ENCODE measurements around the gene PRKAG2.
A peak's percentile ranks its signal among the peaks of the same experiment; 100 is the strongest.
"Not testable (repeated sequence)": the region's sequence is repeated elsewhere in the genome, so short reads cannot be mapped to it uniquely, and the experiment has no call there.

Gene PRKAG2

DNA sequence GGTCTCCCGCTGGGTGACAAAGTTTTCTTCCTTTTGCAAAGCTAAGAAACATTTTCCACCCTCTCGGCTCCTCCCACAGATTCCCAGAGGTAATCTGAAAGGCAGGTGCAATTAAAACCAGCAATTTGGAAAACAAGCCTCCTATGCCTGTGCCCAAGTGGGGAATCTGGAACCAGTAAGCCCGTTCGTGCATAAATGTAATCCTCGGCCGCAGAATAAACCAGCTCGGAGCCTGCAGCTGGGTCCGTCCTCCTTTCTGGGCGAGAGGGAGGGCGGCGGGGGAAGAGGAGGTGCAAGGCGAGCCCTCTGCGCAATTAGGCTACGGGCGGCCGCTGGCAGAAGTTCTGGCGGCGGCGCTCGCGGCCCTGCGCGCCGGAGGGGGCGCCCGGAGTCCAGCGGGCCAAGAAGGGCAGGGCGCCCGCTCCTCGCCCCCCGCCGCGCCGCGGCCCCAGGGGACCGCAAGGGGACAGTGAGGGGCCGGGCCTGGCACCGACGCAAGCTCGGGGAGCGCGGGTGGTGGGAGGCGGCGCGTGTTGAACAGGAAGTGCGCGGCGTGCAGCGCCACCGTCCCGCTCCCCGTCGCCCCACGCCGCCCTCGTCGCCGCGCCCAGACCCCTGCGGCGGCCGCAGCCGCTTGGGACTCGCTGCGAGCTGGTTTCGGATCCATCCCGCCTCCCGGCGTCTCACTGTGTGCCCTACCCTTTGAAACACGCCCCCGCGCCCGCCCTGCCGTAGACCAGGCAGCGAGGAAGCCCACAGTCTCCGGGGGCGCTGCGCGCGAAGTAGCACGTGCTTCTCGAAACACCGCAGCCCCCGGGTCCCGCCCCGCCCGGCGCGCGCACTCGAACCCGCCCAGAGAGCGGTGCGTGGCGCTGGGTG lies at the start of gene PRKAG2:
Gene PRKAG2, minus strand, starts transcription at position 217 of the 879 bp plus-strand sequence. CDS start 495 bp downstream, outside the sequence.
- DNase-seq, result peak; percentile 53 to 56

GRCh38 chr7:151926336-151926712 lies 49.4 kb upstream of the PRKAG2 start:
- DNase-seq, result no peak

- peak in 1 of 2 donors; percentile 16 for DNase-seq
Observed at GRCh38 chr7:151925446-151926335, 48.8 kb upstream of the PRKAG2 start.

DNA sequence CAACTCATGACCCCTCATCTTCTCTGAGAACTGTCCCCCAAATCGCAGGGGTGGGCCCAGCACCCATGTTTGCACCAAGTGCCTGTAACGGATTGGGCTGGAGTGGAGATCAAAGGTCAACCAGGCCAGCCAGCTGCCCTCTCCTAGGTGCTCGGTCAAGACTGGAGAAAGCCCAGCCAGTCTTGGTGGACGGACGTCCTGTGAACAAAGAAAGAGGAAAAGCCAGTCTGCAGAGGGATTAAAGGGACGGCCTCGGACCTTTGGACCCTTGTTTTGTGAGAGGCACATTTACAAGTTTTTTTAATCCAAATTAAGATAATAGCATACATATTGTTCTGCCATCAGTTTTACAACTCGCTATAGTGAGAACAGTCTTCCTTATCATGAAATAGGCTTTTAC lies 47.6 kb upstream of the PRKAG2 start:
- no peak for DNase-seq

GRCh38 chr7:151924001-151924400 lies 47.1 kb upstream of the PRKAG2 start:
- no peak for DNase-seq

DNA sequence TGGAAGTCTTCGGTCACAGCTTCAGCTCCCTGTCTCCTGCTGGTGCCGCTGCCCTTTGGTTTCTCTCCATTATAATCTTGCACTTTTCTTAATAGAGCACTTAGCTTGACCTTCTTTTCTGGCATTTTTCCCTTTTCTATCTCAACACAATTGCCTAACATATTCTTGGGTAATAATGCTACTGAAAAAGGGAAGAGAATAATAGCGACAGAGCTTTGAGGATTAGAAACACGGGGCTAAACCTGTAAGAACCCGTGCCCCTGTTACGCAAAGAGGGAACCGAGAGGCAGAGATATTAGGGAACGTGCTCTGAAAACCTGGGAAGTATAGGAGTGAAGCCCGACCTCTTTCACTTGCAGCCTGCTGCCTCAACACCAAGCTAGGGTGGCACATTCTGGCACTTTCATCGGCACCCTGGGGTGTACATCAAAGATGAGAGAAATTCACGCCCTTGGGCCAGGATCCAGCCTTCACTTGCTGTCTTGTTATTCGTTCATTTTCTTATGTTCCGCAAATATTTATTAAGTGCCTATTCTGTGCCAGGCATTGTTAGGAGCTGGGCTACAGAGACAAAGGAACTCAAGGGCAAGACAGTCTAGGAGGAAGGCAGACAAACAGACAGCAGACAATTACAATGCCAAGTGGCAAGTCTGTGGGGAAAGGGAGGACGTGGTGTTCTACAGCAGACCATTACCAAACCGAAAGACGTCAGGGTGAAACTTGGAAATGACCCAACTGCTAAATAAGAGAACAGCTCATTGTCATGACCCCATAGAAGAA lies 46.4 kb upstream of the PRKAG2 start:
- no peak for DNase-seq

GRCh38 chr7:151921451-151921850 lies 44.5 kb upstream of the PRKAG2 start:
- DNase-seq, result no peak

DNA sequence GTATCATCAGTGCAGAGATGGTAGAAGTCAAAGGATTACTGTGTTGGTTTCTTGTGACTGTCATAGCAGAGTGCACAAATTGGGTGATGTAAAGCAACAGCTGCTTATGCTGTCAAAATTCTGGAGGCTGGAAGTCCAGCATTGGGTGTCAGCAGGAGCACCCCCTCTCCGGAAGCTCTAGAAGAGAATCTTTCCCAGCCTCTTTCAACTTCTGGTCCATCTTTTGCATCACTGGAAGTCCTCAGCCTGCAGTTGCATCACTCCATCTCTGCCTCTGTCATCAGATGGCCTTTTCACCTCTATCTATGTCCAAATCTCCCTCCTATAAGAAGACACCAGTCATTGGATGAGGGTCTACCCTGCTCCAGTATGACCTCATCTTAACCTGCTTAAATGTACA lies 43.6 kb upstream of the PRKAG2 start:
- no peak for DNase-seq

DNA sequence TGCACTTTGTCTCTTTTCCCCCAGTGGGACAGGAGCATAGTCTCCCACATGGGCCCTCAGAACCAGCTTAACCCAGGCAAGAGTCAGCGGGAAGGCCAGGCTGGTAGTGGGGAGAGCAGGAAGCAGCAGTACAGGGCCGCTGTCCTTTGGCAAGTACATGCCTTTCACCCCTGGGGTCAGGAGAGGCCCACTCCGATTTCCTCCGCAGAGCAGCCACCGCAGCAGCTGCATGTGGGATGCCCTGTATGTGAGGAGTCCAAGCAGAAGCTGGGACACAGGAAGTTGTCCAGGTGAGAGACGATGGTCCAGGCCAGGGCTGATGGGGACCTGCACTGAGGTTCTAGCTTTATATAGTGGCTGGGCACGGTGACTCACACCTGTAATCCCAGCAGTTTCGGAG lies 42.7 kb upstream of the PRKAG2 start:
- DNase-seq, result no peak

- DNase-seq, result no peak
Observed at GRCh38 chr7:151918510-151918843, 41.6 kb upstream of the PRKAG2 start.

- DNase-seq, result no peak
Observed at GRCh38 chr7:151917791-151918509, 41.0 kb upstream of the PRKAG2 start.

DNA sequence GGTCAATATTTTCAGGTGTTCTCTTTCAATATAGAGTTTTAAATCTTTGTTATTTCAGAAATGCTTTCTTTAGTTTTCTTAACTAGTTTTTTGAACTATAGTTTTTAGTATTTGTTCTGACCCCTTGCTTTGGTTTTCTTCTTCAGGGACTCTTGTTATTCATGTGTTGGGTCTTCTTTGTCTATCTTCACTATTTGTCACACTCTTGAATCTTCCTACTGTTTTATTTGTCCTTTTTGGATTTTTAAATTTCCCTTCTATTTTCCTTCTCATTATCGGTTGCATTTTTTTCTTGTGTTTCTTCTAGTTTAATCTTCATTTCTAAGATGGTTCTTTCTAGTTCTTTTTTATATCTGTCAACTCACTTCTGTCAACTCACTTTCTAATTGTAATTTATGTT lies 37.1 kb upstream of the PRKAG2 start:
- no peak for DNase-seq

GRCh38 chr7:151910655-151911054 lies 33.7 kb upstream of the PRKAG2 start:
- not testable (repeated sequence) for DNase-seq

DNA sequence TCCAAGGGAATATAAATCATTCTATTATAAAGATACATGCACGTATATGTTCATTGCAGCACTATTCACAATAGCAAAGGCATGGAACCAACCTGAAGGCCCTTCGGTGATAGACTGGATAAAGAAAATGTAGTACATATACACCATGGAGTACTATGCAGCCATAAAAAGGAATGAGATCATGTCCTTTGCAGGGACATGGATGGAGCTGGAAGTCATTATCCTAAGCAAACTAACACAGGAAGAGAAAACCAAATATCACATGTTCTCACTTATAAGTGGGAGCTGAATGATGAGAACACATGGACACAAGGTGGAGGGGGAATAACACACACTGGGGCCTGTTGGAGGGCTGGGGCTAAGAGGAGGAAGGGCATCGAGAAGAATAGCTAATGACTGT lies 30.2 kb upstream of the PRKAG2 start:
- not testable (repeated sequence) for DNase-seq

DNA sequence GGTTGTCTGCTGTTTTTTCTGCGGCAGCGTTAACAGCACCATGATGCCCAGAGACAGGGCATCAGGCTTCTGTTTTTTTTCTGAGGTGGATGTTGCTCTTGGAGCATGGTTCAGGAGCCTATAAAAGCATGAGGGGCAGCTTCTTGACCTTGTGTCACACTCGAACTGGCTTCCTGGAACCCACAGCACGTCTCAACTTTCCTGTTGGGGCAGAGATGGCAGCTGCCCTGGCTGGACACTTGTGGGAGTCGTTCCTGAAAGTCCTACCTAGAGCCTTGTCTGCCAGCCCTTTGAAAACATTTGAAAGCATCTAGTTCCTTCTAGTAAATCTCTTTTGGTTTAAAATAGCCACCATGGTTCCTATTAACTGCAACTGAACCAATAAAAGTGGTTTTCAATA lies 28.9 kb upstream of the PRKAG2 start:
- no peak for DNase-seq

GRCh38 chr7:151905353-151905752 lies 28.4 kb upstream of the PRKAG2 start:
- no peak for DNase-seq

DNA sequence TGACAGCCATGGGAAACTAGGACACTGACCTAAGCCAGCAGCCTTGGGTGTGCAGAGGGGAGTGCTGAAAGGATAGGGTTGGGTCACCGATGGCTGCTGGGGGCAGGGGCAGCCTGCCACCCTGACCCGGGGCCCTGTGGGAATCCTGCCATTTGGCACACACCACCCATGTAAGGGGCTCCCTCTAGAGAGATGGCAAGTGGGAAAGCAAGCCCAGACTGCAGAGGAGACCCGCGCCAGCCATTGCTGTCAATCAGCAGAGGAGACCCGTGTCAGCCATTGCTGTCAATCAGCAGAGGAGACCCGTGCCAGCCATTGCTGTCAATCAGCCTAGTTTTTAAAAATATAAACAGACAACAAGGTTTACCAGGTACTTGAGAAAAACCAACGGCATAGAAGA lies 27.4 kb upstream of the PRKAG2 start:
- DNase-seq, result no peak

GRCh38 chr7:151903249-151904032 lies 26.5 kb upstream of the PRKAG2 start:
- DNase-seq, result no peak

DNA sequence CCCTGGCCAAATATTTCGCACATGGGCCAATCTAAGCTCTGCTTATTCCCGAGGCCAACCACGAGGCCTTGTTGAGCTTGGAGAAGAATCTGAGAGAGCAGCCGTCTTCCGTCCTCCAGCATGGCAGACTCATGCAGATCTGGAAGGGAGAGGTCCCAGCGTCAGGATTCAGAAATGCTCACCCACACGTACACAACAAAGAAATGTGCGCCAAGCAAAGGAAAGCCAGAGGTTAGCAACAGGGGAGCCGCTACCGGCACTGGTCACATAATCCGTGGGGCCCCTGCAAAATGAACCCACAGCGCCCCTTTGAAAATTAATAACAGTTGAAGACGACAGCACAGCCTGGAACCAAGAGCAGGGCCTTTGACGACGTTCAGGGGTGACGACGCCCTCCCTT lies 25.4 kb upstream of the PRKAG2 start:
- DNase-seq, result no peak

- no peak for DNase-seq
Observed at GRCh38 chr7:151901828-151902227, 24.9 kb upstream of the PRKAG2 start.

DNA sequence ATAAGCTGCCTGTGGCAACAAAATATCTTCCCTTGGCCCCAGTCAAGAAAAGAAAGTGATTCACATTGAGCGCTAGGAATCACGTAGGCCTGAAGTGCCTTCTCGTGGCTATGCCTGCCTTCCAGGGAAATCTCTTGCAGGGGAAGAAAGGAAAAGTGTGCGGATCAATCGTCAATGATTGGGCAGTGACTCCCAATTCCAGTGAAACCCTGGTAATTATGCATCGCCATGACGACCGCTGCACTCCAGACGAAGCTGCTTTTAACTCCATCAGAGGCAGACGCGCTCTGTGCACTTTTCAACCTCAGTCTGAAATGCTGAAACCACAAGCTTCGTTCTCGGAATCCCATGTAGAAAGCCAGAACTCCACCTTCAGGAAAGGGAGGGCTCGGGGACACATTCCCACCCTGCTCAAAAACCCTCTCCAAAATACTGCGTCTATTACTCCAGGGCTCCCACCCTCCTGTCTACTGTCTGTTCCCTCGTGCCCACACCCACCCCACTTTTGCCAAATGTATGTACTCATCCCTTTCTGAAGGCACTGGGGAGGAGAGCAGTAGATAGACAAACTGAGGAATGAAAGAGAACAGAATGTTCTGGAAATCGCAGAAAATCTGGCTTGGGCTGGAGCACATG lies 24.2 kb upstream of the PRKAG2 start:
- DNase-seq, result no peak
